Transverse colon (tissue), 4 donors: ENCODE data around the gene MED29. TPM values are rescaled to one million over a fixed set of nuclear protein-coding genes. Genes with fewer than 3 reads are reported as not detected.

Experiments
- DNase-seq: peaks from one replicate; pipeline ENCODE4 v3.0.0-alpha.2; 2019
- H3K27ac ChIP-seq, 4 donors: fragments of 200-600 bp; sonication (generic); 2 replicates each; pipeline ENCODE4 v1.5.1; 2016 to 2018; ENCODE audit warnings: inconsistent platforms in 4 of 4
- H3K27me3 ChIP-seq: fragments of 200-600 bp; sonication (generic); 2 replicates; pipeline ENCODE4 v1.5.1; 2017; ENCODE audit warnings: inconsistent platforms
- H3K36me3 ChIP-seq, 4 donors: fragments of 200-600 bp; sonication (generic); 2 replicates each; pipeline ENCODE4 v1.5.1; 2017 to 2019; ENCODE audit warnings: inconsistent platforms in 4 of 4
- H3K4me1 ChIP-seq, 4 donors: fragments of 200-600 bp; sonication (generic); 2 replicates each; pipeline ENCODE4 v1.5.1; 2017 to 2020; ENCODE audit warnings: inconsistent platforms in 4 of 4
- H3K4me3 ChIP-seq, 4 donors: fragments of 200-600 bp; sonication (generic); 1 replicate in 1 of 4; 2 replicates in 3 of 4; pipeline versions ENCODE4 v1.5.1 to v1.6.1; 2017 to 2019; ENCODE audit warnings: inconsistent platforms in 4 of 4
- H3K9me3 ChIP-seq, 2 donors: fragments of 200-600 bp; sonication (generic); 2 replicates each; pipeline ENCODE4 v1.5.1; 2017 to 2019; ENCODE audit warnings: inconsistent platforms in 2 of 2
- CTCF ChIP-seq, 5 experiments: fragments of 200-600 bp in 3 of 5; fragments of 450-650 bp in 2 of 5; sonication (generic) in 3 of 5; IDR thresholded peaks; 1 replicate in 2 of 5; 2 replicates in 3 of 5; pipeline ENCODE4 v1.5.1; 2016 to 2017; ENCODE audit warnings: antibody characterized with exemption in 5 of 5, inconsistent platforms in 3 of 5, mild to moderate bottlenecking in 2 of 5, moderate library complexity in 1 of 5
- EP300 ChIP-seq: sonication (generic); formaldehyde crosslinking; IDR thresholded peaks from one replicate; pipeline ENCODE4 v1.6.1; 2017; ENCODE audit warnings: antibody characterized with exemption, low read depth
- POLR2A ChIP-seq: fragments of 450-650 bp; IDR thresholded peaks from one replicate; pipeline ENCODE4 v1.6.1; 2016; ENCODE audit warnings: antibody characterized with exemption, mild to moderate bottlenecking, moderate library complexity
- POLR2AphosphoS5 ChIP-seq, 3 donors: sonication (generic); formaldehyde crosslinking; IDR thresholded peaks; one replicate each; pipeline ENCODE4 v1.6.1; 2016; ENCODE audit warnings: antibody characterized with exemption in 3 of 3
- WGBS, 2 donors: methylation state at CpG; one replicate each; pipeline ENCODE4 v1.1.5; 2018; ENCODE audit warnings: low coverage in 1 of 2; 5-methylcytosine and 5-hydroxymethylcytosine counted together
- in situ Hi-C, 4 donors: fragments of 200-750 bp; cut with MboI; loops; one replicate each; pipeline versions ENCODE4 v1.15.0 to v1.15.1; 2017; ENCODE audit warnings: low sequenced_read_pairs in 3 of 4, low pct_ligation_motif_present in 1 of 4, low pct_unique_long_range_greater_than_20kb in 1 of 4
- intact Hi-C: fragments of 100-400 bp; cut with DNase I; formaldehyde crosslinking; loops from one replicate; pipeline ENCODE4 v1.15.1; 2023; ENCODE audit warnings: low total_unique reads
- total RNA-seq, 4 donors: library from RNA; depleted of rRNA; stranded (reverse); fragments of >200 nt; gene quantifications; one replicate each; pipeline ENCODE4 v1.1.0, GENCODE V29; 2016

Gene MED29
- total RNA-seq, 4 donors from 2014 or later, result 22.8 to 37.4 (median 27.8) TPM

DNA sequence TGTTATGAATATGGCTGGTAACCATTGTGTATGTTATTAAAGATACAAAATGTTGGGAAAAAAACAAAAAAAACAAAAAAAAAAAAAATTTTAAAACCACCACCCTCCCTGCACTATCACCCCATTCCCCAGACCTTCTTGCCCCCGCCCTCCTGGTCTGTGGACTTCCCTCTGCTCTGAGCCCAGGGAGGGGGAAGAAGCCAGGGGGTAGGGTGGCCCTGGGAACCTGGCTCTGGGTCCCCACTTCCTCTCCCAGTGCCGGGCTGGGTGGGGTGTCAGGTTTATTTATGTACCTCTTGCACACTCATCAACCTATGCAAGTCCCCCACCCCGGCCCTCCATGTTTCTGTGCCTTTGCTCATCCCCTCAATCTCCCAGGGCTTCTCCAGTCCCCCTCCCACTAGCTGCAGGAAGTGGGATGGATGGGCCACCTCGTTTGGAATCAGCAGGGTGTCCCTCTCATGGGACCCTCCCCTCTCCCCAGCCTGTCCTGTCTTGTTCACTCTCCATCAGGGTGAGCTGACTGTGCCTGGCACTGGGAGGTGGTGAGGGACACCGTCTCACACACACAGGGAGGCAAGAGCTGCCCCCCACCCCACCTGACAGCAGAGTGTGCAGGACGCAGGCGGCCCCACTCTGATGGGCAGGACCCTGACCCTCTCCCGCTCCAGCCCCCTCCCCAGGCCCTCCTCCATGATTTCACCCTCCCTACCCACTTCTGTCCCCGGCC is 6.2 kb upstream of the MED29 start:
- no peaks in the 10 kb centered on the region for H3K9me3 ChIP-seq
- H3K4me1 ChIP-seq, result peaks cover 2 to 6% (median 5%) of the 10 kb centered on the region in 4 donors
- no peak for TF ChIP-seq POLR2A
- no peak for TF ChIP-seq POLR2AphosphoS5 (IDR thresholded peaks at IDR 0.05)
- TF ChIP-seq CTCF (IDR thresholded peaks at IDR 0.05), result no peak
- TF ChIP-seq EP300, result no peak
- WGBS, 2 donors, result 57 to 73% methylated on average over 3 to 9 of the region's 9 CpGs
- in situ Hi-C loops, result no loop called here
- no peak overlapping the region for H3K27ac ChIP-seq
- H3K4me3 ChIP-seq, result no peak overlapping the region
- peaks cover 0 to 38% (median 12%) of the 10 kb centered on the region in 4 donors for H3K36me3 ChIP-seq
- intact Hi-C loops, result loop anchor here (5.0 kb wide), 1 partner anchor 1402 kb away; no protein-coding TSS in a partner anchor
- DNase-seq, result no peak
- no peaks in the 10 kb centered on the region for H3K27me3 ChIP-seq

DNA sequence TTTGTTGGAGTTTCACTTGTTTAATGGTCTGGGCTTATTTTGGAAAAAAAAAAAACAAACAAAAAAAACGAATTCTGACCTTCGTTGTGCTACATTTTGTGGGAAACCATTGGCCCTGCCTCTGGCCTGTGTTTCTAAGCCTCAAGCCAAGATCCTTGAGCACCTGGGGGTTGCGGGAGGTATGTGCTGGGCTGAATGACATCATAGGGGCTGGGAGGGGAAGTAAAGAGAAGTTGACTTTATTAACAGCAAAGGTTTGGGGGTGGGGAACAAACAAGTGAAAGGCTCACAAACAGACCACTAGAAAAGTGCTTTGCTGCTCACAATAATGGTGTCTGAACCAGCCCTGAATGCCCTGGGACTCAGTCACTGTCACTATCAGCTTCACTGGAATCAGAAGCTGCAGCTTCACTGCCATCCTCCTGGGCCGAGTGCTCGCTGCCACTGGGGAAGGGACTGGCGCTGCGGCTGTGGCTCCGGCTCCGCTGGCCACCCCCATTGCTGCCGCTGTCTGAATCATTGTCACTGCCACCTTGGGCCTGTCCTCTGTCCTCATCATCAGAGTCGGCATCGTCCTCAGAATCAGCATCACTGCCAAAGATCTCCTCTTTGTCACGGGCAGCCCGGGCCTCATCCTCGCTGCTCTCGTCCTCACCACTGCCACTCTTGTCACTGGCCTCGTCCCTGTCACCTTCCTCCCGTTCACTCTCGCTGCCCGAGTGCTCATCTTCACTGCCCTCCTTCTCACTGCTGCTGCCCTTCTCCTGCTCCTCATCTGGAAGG is 5.4 kb upstream of the MED29 start:
- TF ChIP-seq CTCF (IDR thresholded peaks at IDR 0.05), result no peak
- TF ChIP-seq POLR2AphosphoS5 (IDR thresholded peaks at IDR 0.05), result no peak
- no peak for TF ChIP-seq POLR2A
- TF ChIP-seq EP300, result no peak
- 69 to 81% methylated on average over 6 to 14 of the region's 20 CpGs for WGBS, 2 donors
- Histone ChIP-seq H3K27ac (no peak overlapping the region), H3K27me3 (no peaks in the 10 kb centered on the region), H3K36me3 (peaks cover 0 to 29% (median 9%) of the 10 kb centered on the region in 4 donors), H3K4me3 (no peak overlapping the region), H3K4me1 (peaks cover 5 to 11% (median 10%) of the 10 kb centered on the region in 4 donors), H3K9me3 (no peaks in the 10 kb centered on the region)
- intact Hi-C loops, result no loop called here
- no peak for DNase-seq
- in situ Hi-C loops, result no loop called here

- intact Hi-C loops, result no loop called here
- H3K36me3 ChIP-seq, result peaks cover 0 to 24% (median 5%) of the 10 kb centered on the region in 4 donors
- 87% methylated on average over 7 of the region's 7 CpGs; no CpG with 5 or more reads in 1 of the 2 donors for WGBS, 2 donors
- DNase-seq, result no peak
- H3K4me3 ChIP-seq, result no peak overlapping the region
- no peak for TF ChIP-seq CTCF (IDR thresholded peaks at IDR 0.05)
- no peak for TF ChIP-seq POLR2AphosphoS5 (IDR thresholded peaks at IDR 0.05)
- no peak for TF ChIP-seq EP300
- TF ChIP-seq POLR2A, result no peak
- no peaks in the 10 kb centered on the region for H3K27me3 ChIP-seq
- H3K9me3 ChIP-seq, result no peaks in the 10 kb centered on the region
- peaks cover 5 to 11% (median 10%) of the 10 kb centered on the region in 4 donors for H3K4me1 ChIP-seq
- H3K27ac ChIP-seq, result no peak overlapping the region
- in situ Hi-C loops, result no loop called here
Measured at GRCh38 chr19:39386557-39386956, 4.6 kb upstream of the MED29 start.

DNA sequence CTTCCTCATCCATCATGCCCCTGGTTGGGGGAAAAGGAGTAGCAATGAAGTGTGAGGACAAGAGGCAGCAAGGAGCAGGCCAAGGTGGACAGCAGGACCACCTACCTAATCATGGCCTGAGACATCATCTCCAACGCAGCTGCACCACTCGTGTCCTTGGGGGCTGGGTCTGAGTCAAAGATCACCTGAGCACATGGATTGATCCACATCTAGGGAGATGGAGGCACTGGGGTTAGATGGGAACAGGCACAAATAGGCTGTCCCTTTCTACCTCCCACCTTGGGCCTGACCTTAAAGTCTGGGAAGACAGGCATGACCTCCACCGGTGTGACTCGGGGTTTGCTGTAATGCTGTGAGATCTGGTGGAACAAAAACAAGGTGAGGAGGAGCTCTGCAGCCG is 2.5 kb upstream of the MED29 start:
- H3K4me3 ChIP-seq, result no peak overlapping the region
- TF ChIP-seq POLR2A, result no peak
- no peak for TF ChIP-seq EP300
- no peak for TF ChIP-seq POLR2AphosphoS5 (IDR thresholded peaks at IDR 0.05)
- no peak for TF ChIP-seq CTCF (IDR thresholded peaks at IDR 0.05)
- H3K27ac ChIP-seq, result no peak overlapping the region
- H3K4me1 ChIP-seq, result peaks cover 5 to 23% (median 20%) of the 10 kb centered on the region in 4 donors
- H3K9me3 ChIP-seq, result no peaks in the 10 kb centered on the region
- H3K36me3 ChIP-seq, result peaks cover 0 to 13% (median 6%) of the 10 kb centered on the region in 4 donors
- intact Hi-C loops (no loop called here), in situ Hi-C loops (no loop called here)
- no peaks in the 10 kb centered on the region for H3K27me3 ChIP-seq
- no peak for DNase-seq
- WGBS, 2 donors, result 88 to 93% methylated on average over 3 to 5 of the region's 5 CpGs
